CD8-positive, alpha-beta memory T cell (primary cell): ENCODE results near the gene PAGR1. TPM values are rescaled to one million over a fixed set of nuclear protein-coding genes. Genes with fewer than 3 reads are reported as not detected.

Experiments
- CTCF ChIA-PET: fragments of 350-600 bp; sonication (Branson Sonifier 250); formaldehyde crosslinking; loops from one replicate; lab custom pipeline; 2021; ENCODE audit warnings: antibody characterized with exemption; lab: Charles Lee
- POLR2A ChIA-PET: fragments of 350-600 bp; sonication (Branson Sonifier 250); formaldehyde crosslinking; loops from one replicate; lab custom pipeline; 2021; ENCODE audit warnings: antibody characterized with exemption; lab: Charles Lee
- DNase-seq, 5 donors: peaks; one replicate each; pipeline versions ENCODE4 v3.0.0 to v3.0.0-alpha.2; 2020 to 2022; ENCODE audit warnings: mixed read lengths in 1 of 5
- H3K27ac ChIP-seq: one replicate; pipeline ENCODE4 v1.7.0; 2013; ENCODE audit warnings: low read depth, mild to moderate bottlenecking, low read length, moderate library complexity
- H3K27me3 ChIP-seq: 2 replicates; pipeline ENCODE4 v1.7.0; 2013; ENCODE audit warnings: low read length, mild to moderate bottlenecking; ENCODE audit not compliant: insufficient read depth, poor library complexity, severe bottlenecking
- H3K36me3 ChIP-seq: 2 replicates; pipeline ENCODE4 v1.7.0; 2013; ENCODE audit warnings: mild to moderate bottlenecking, low read length, moderate library complexity; ENCODE audit not compliant: insufficient read depth
- H3K4me1 ChIP-seq: 2 replicates; pipeline ENCODE4 v1.7.0; 2013; ENCODE audit warnings: mild to moderate bottlenecking, low read length, moderate library complexity; ENCODE audit not compliant: insufficient read depth
- H3K4me3 ChIP-seq: 2 replicates; pipeline ENCODE4 v1.7.0; 2013; ENCODE audit warnings: mild to moderate bottlenecking, low read length
- H3K9me3 ChIP-seq: 2 replicates; pipeline ENCODE4 v1.7.0; 2013; ENCODE audit warnings: mild to moderate bottlenecking, low read length
- H3K27ac Mint-ChIP-seq, 8 donors: one replicate each; pipeline ENCODE4 v1.8.0; 2020 to 2021; ENCODE audit warnings: mixed read lengths in 8 of 8, mild to moderate bottlenecking in 6 of 8, inconsistent platforms in 3 of 8, moderate library complexity in 3 of 8
- H3K27me3 Mint-ChIP-seq, 2 donors: one replicate each; pipeline ENCODE4 v1.8.0; 2020 to 2021; ENCODE audit warnings: mixed read lengths in 2 of 2, mild to moderate bottlenecking in 1 of 2, moderate library complexity in 1 of 2
- H3K36me3 Mint-ChIP-seq, 3 donors: one replicate each; pipeline ENCODE4 v1.8.0; 2020 to 2021; ENCODE audit warnings: mixed read lengths in 3 of 3, inconsistent platforms in 1 of 3, mild to moderate bottlenecking in 1 of 3
- H3K4me1 Mint-ChIP-seq, 3 donors: one replicate each; pipeline ENCODE4 v1.8.0; 2020 to 2021; ENCODE audit warnings: mixed read lengths in 3 of 3, inconsistent platforms in 1 of 3, mild to moderate bottlenecking in 1 of 3
- H3K4me3 Mint-ChIP-seq, 7 donors: one replicate each; pipeline ENCODE4 v1.8.0; 2020 to 2021; ENCODE audit warnings: mixed read lengths in 7 of 7, mild to moderate bottlenecking in 6 of 7, moderate library complexity in 4 of 7, inconsistent platforms in 2 of 7
- H3K9me3 Mint-ChIP-seq, 5 donors: one replicate each; pipeline ENCODE4 v1.8.0; 2020 to 2022; ENCODE audit warnings: mixed read lengths in 5 of 5, mild to moderate bottlenecking in 3 of 5, moderate library complexity in 2 of 5, inconsistent platforms in 1 of 5
- polyA plus RNA-seq: library from polyadenylated mRNA; unstranded; fragments of 300-500 nt; fragmentation: Illumina TruSeq; gene quantifications from one replicate; pipeline ENCODE4 v1.2.3, GENCODE V29; 2021
- total RNA-seq, 2 experiments: library from RNA; stranded (reverse); gene quantifications; one replicate each; pipeline ENCODE4 v1.2.3, GENCODE V29; 2021

PAGR1 gene
- total and polyA plus RNA-seq, 3 experiments from 2014 or later, result 41.9 to 53.1 (median 44.3) TPM

GRCh38 chr16:29852654-29853053, 36.7 kb downstream of the PAGR1 start:
- POLR2A ChIA-PET, result no interaction called here
- H3K4me3 ChIP-seq, result no peak overlapping the region
- H3K4me1 Mint-ChIP-seq, result peaks cover 3 to 8% (median 5%) of the 10 kb centered on the region in 3 donors
- no peaks in the 10 kb centered on the region for H3K9me3 Mint-ChIP-seq
- H3K36me3 Mint-ChIP-seq, result peaks cover 0 to 16% (median 0%) of the 10 kb centered on the region in 3 donors
- no peaks in the 10 kb centered on the region for H3K36me3 ChIP-seq
- DNase-seq, result no peak
- no peak overlapping the region for H3K27ac Mint-ChIP-seq
- H3K27ac ChIP-seq, result no peak overlapping the region
- no peaks in the 10 kb centered on the region for H3K9me3 ChIP-seq
- H3K27me3 Mint-ChIP-seq, result no peaks in the 10 kb centered on the region
- no peaks in the 10 kb centered on the region for H3K4me1 ChIP-seq
- H3K27me3 ChIP-seq, result no peaks in the 10 kb centered on the region
- CTCF ChIA-PET, result interaction anchor here (1.0 to 1.7 kb wide), 5 partner anchors 14 to 153 kb away, joined by 3 to 6 read pairs (median 3); no protein-coding TSS in a partner anchor
- H3K4me3 Mint-ChIP-seq, result no peak overlapping the region

GRCh38 chr16:29854520-29855100, 38.7 kb downstream of the PAGR1 start:
- no peaks in the 10 kb centered on the region for H3K36me3 ChIP-seq
- H3K9me3 ChIP-seq, result no peaks in the 10 kb centered on the region
- CTCF ChIA-PET, result interaction anchor here (0.9 to 1.7 kb wide), 4 partner anchors 22 to 175 kb away, joined by 3 read pairs; no protein-coding TSS in a partner anchor
- no peaks in the 10 kb centered on the region for H3K9me3 Mint-ChIP-seq
- no peak overlapping the region for H3K27ac ChIP-seq
- H3K4me3 Mint-ChIP-seq, result no peak overlapping the region
- no peak for DNase-seq
- H3K27me3 Mint-ChIP-seq, result no peaks in the 10 kb centered on the region
- no peaks in the 10 kb centered on the region for H3K4me1 ChIP-seq
- H3K4me3 ChIP-seq, result no peak overlapping the region
- H3K4me1 Mint-ChIP-seq, result peaks cover 0 to 4% (median 0%) of the 10 kb centered on the region in 3 donors
- no peaks in the 10 kb centered on the region for H3K27me3 ChIP-seq
- POLR2A ChIA-PET, result interaction anchor here (0.8 to 0.9 kb wide), 2 partner anchors 30 to 38 kb away, joined by 3 to 4 read pairs; no protein-coding TSS in a partner anchor
- peaks cover 4 to 21% (median 4%) of the 10 kb centered on the region in 3 donors for H3K36me3 Mint-ChIP-seq
- peak overlapping the region in 1 of 8 donors; percentile 67 for H3K27ac Mint-ChIP-seq

- no peaks in the 10 kb centered on the region for H3K27me3 ChIP-seq
- Mint-ChIP-seq H3K9me3 (no peaks in the 10 kb centered on the region), H3K27me3 (no peaks in the 10 kb centered on the region), H3K4me3 (peak overlapping the region in 1 of 7 donors; percentile 64), H3K4me1 (peaks cover 11 to 21% (median 17%) of the 10 kb centered on the region in 3 donors), H3K27ac (peak overlapping the region in 1 of 8 donors; percentile 87), H3K36me3 (peaks cover 4 to 37% (median 5%) of the 10 kb centered on the region in 3 donors)
- CTCF ChIA-PET, result interaction anchor here (1.1 kb wide), 1 partner anchor 9 kb away, joined by 4 read pairs; no protein-coding TSS in a partner anchor
- H3K27ac ChIP-seq, result no peak overlapping the region
- H3K9me3 ChIP-seq, result no peaks in the 10 kb centered on the region
- no peak overlapping the region for H3K4me3 ChIP-seq
- DNase-seq, result no peak
- POLR2A ChIA-PET, result interaction anchor here (0.6 kb wide), 1 partner anchor 69 kb away, joined by 6 read pairs; the partner anchor contains the start of gene KCTD13
- H3K36me3 ChIP-seq, result peaks cover 7% of the 10 kb centered on the region
- peaks cover 15% of the 10 kb centered on the region for H3K4me1 ChIP-seq
These were observed 41.3 kb downstream of the PAGR1 start for GRCh38 chr16:29857133-29857760.

GRCh38 chr16:29858149-29858849, 42.3 kb downstream of the PAGR1 start:
- peak overlapping the region in 3 of 7 donors; percentile 16 to 77 (median 55) for H3K4me3 Mint-ChIP-seq
- peaks cover 14 to 29% (median 25%) of the 10 kb centered on the region in 3 donors for H3K4me1 Mint-ChIP-seq
- no peak overlapping the region for H3K4me3 ChIP-seq
- H3K36me3 Mint-ChIP-seq, result peaks cover 4 to 44% (median 5%) of the 10 kb centered on the region in 3 donors
- H3K9me3 Mint-ChIP-seq, result no peaks in the 10 kb centered on the region
- no peaks in the 10 kb centered on the region for H3K9me3 ChIP-seq
- H3K27me3 Mint-ChIP-seq, result no peaks in the 10 kb centered on the region
- no peak overlapping the region for H3K27ac ChIP-seq
- CTCF ChIA-PET, result interaction anchor here (1.8 kb wide), 1 partner anchor 10 kb away, joined by 9 read pairs; no protein-coding TSS in a partner anchor
- H3K4me1 ChIP-seq, result peaks cover 17% of the 10 kb centered on the region
- no peak for DNase-seq
- H3K27me3 ChIP-seq, result no peaks in the 10 kb centered on the region
- POLR2A ChIA-PET, result interaction anchor here (0.6 to 0.7 kb wide), 3 partner anchors 68 to 665 kb away, joined by 3 to 8 read pairs (median 6); partner anchors contain the start of gene KCTD13
- H3K36me3 ChIP-seq, result peaks cover 7% of the 10 kb centered on the region
- H3K27ac Mint-ChIP-seq, result peak overlapping the region in 3 of 8 donors; percentile 30 to 94 (median 61)

- Histone ChIP-seq H3K9me3 (no peaks in the 10 kb centered on the region), H3K27me3 (no peaks in the 10 kb centered on the region), H3K36me3 (peaks cover 7% of the 10 kb centered on the region), H3K4me3 (no peak overlapping the region), H3K4me1 (peaks cover 21% of the 10 kb centered on the region), H3K27ac (no peak overlapping the region)
- Mint-ChIP-seq H3K27ac (no peak overlapping the region), H3K4me1 (peaks cover 16 to 31% (median 30%) of the 10 kb centered on the region in 3 donors), H3K27me3 (no peaks in the 10 kb centered on the region), H3K4me3 (peak overlapping the region in 1 of 7 donors; percentile 65), H3K36me3 (peaks cover 4 to 44% (median 5%) of the 10 kb centered on the region in 3 donors), H3K9me3 (no peaks in the 10 kb centered on the region)
- ChIA-PET POLR2A (no interaction called here), CTCF (interaction anchor here (1.8 kb wide), 1 partner anchor 10 kb away, joined by 9 read pairs; no protein-coding TSS in a partner anchor)
- DNase-seq, result no peak
These were observed 43.0 kb downstream of the PAGR1 start for GRCh38 chr16:29858974-29859373.

GRCh38 chr16:29860218-29860617, 44.3 kb downstream of the PAGR1 start:
- DNase-seq, result no peak
- no peaks in the 10 kb centered on the region for H3K27me3 ChIP-seq
- ChIA-PET POLR2A (no interaction called here), CTCF (interaction anchor here (1.1 kb wide), 1 partner anchor 12 kb away, joined by 4 read pairs; no protein-coding TSS in a partner anchor)
- no peak overlapping the region for H3K27ac Mint-ChIP-seq
- no peak overlapping the region for H3K4me3 ChIP-seq
- no peaks in the 10 kb centered on the region for H3K9me3 Mint-ChIP-seq
- H3K36me3 Mint-ChIP-seq, result peaks cover 4 to 44% (median 5%) of the 10 kb centered on the region in 3 donors
- H3K36me3 ChIP-seq, result peaks cover 7% of the 10 kb centered on the region
- H3K9me3 ChIP-seq, result no peaks in the 10 kb centered on the region
- H3K4me1 Mint-ChIP-seq, result peaks cover 16 to 31% (median 30%) of the 10 kb centered on the region in 3 donors
- H3K4me1 ChIP-seq, result peaks cover 21% of the 10 kb centered on the region
- peak overlapping the region in 6 of 7 donors; percentile 70 to 97 (median 90) for H3K4me3 Mint-ChIP-seq
- no peaks in the 10 kb centered on the region for H3K27me3 Mint-ChIP-seq
- H3K27ac ChIP-seq, result no peak overlapping the region

- Histone ChIP-seq H3K27ac (peak overlapping the region; percentile 92), H3K4me1 (peaks cover 21% of the 10 kb centered on the region), H3K4me3 (peak overlapping the region; percentile 89), H3K27me3 (no peaks in the 10 kb centered on the region), H3K9me3 (no peaks in the 10 kb centered on the region), H3K36me3 (peaks cover 7% of the 10 kb centered on the region)
- H3K27ac Mint-ChIP-seq, result peak overlapping the region; percentile 73 to 98 (median 92)
- H3K4me3 Mint-ChIP-seq, result peak overlapping the region; percentile 84 to 97 (median 93)
- ChIA-PET POLR2A (no interaction called here), CTCF (interaction anchor here (1.2 to 2.1 kb wide), 3 partner anchors 14 to 163 kb away, joined by 3 to 5 read pairs (median 3); partner anchors contain the start of gene PAGR1)
- peaks cover 4 to 39% (median 5%) of the 10 kb centered on the region in 3 donors for H3K36me3 Mint-ChIP-seq
- no peaks in the 10 kb centered on the region for H3K27me3 Mint-ChIP-seq
- no peak for DNase-seq
- H3K4me1 Mint-ChIP-seq, result peaks cover 16 to 31% (median 30%) of the 10 kb centered on the region in 3 donors
- no peaks in the 10 kb centered on the region for H3K9me3 Mint-ChIP-seq
These were observed 46.5 kb downstream of the PAGR1 start for GRCh38 chr16:29862383-29862883.
